Measurements from ENCODE around the gene LIN52. TPM values are rescaled to one million over a fixed set of nuclear protein-coding genes. Genes with fewer than 3 reads are reported as not detected.

Gene LIN52
- polyA plus RNA-seq, 1 donor from 2014 or later: 57.9 TPM

GRCh38 chr14:74218462-74218861 lies 133.7 kb downstream of the LIN52 start:
- Histone ChIP-seq H2AFZ (ENCODE audit: low read depth, low read length) (no peak overlapping the region), H3K79me2 (replicated peaks; ENCODE audit: insufficient read depth, low read length) (no peaks in the 10 kb centered on the region), H3K4me3 (ENCODE audit: low read length) (no peak overlapping the region), H3F3A (ENCODE audit: insufficient read depth, low read length, poor library complexity, severe bottlenecking) (no peaks in the 10 kb centered on the region), H3K9me2 (ENCODE audit: insufficient read depth, low read length) (no peaks in the 10 kb centered on the region), H3K9ac (ENCODE audit: low read length) (no peak overlapping the region), H3K9me3 (ENCODE audit: low read length) (no peaks in the 10 kb centered on the region), H4K20me1 (ENCODE audit: insufficient read depth) (no peaks in the 10 kb centered on the region), H3K27ac (ENCODE audit: low read length) (no peak overlapping the region), H3K27me3 (ENCODE audit: insufficient read depth, low read depth, low read length) (no peaks in the 10 kb centered on the region), H3K36me3 (ENCODE audit: insufficient read depth, low read length) (no peaks in the 10 kb centered on the region), H3K4me2 (ENCODE audit: low read length) (no peak overlapping the region)
- no peak for TF ChIP-seq TAF1 (IDR thresholded peaks at IDR 0.05; ENCODE audit: low read depth)
- TF ChIP-seq EP300 (conservative IDR thresholded peaks at IDR 0.05; ENCODE audit: poor library complexity, severe bottlenecking): no peak
- no peak for TF ChIP-seq SMC3 (conservative IDR thresholded peaks at IDR 0.05; ENCODE audit: poor library complexity)

GRCh38 chr14:74219277-74220205 lies 134.8 kb downstream of the LIN52 start:
- Histone ChIP-seq H3K36me3 (ENCODE audit: insufficient read depth, low read length) (no peaks in the 10 kb centered on the region), H3K9me2 (ENCODE audit: insufficient read depth, low read length) (no peaks in the 10 kb centered on the region), H3K9ac (ENCODE audit: low read length) (no peak overlapping the region), H3F3A (ENCODE audit: insufficient read depth, low read length, poor library complexity, severe bottlenecking) (no peaks in the 10 kb centered on the region), H3K79me2 (replicated peaks; ENCODE audit: insufficient read depth, low read length) (no peaks in the 10 kb centered on the region), H3K4me2 (ENCODE audit: low read length) (no peak overlapping the region), H4K20me1 (ENCODE audit: insufficient read depth) (no peaks in the 10 kb centered on the region), H3K27ac (ENCODE audit: low read length) (no peak overlapping the region), H3K27me3 (ENCODE audit: insufficient read depth, low read depth, low read length) (no peaks in the 10 kb centered on the region), H3K4me3 (ENCODE audit: low read length) (no peak overlapping the region), H2AFZ (ENCODE audit: low read depth, low read length) (no peak overlapping the region), H3K9me3 (ENCODE audit: low read length) (no peaks in the 10 kb centered on the region)
- no peak for TF ChIP-seq EP300 (conservative IDR thresholded peaks at IDR 0.05; ENCODE audit: poor library complexity, severe bottlenecking)
- TF ChIP-seq REST (IDR thresholded peaks at IDR 0.05; ENCODE audit: borderline replicate concordance): no peak
- TF ChIP-seq CTCF (IDR thresholded peaks at IDR 0.05; ENCODE audit: poor library complexity, severe bottlenecking): no peak

- Histone ChIP-seq H3K4me2 (ENCODE audit: low read length) (no peak overlapping the region), H3K79me2 (replicated peaks; ENCODE audit: insufficient read depth, low read length) (no peaks in the 10 kb centered on the region), H3F3A (ENCODE audit: insufficient read depth, low read length, poor library complexity, severe bottlenecking) (no peaks in the 10 kb centered on the region), H2AFZ (ENCODE audit: low read depth, low read length) (no peak overlapping the region), H4K20me1 (ENCODE audit: insufficient read depth) (no peaks in the 10 kb centered on the region), H3K9me2 (ENCODE audit: insufficient read depth, low read length) (no peaks in the 10 kb centered on the region), H3K9ac (ENCODE audit: low read length) (no peak overlapping the region), H3K27me3 (ENCODE audit: insufficient read depth, low read depth, low read length) (no peaks in the 10 kb centered on the region), H3K9me3 (ENCODE audit: low read length) (no peaks in the 10 kb centered on the region), H3K36me3 (ENCODE audit: insufficient read depth, low read length) (no peaks in the 10 kb centered on the region), H3K27ac (ENCODE audit: low read length) (no peak overlapping the region), H3K4me3 (ENCODE audit: low read length) (no peak overlapping the region)
- no peak for TF ChIP-seq SMC3 (conservative IDR thresholded peaks at IDR 0.05; ENCODE audit: poor library complexity)
- TF ChIP-seq RAD21 (conservative IDR thresholded peaks at IDR 0.05): no peak
- TF ChIP-seq MXI1 (conservative IDR thresholded peaks at IDR 0.05; ENCODE audit: poor library complexity, severe bottlenecking): no peak
- TF ChIP-seq CTCF (IDR thresholded peaks at IDR 0.05; ENCODE audit: poor library complexity, severe bottlenecking): no peak
- TF ChIP-seq EP300 (conservative IDR thresholded peaks at IDR 0.05; ENCODE audit: poor library complexity, severe bottlenecking): no peak
- no peak for TF ChIP-seq REST (IDR thresholded peaks at IDR 0.05; ENCODE audit: borderline replicate concordance)
- TF ChIP-seq EZH2 (IDR thresholded peaks at IDR 0.05; ENCODE audit: borderline replicate concordance, insufficient read depth, low read length, poor library complexity, severe bottlenecking): no peak
- TF ChIP-seq TAF1 (IDR thresholded peaks at IDR 0.05; ENCODE audit: low read depth): no peak
- no peak for TF ChIP-seq POLR2AphosphoS5 (IDR thresholded peaks at IDR 0.05)
Observed at GRCh38 chr14:74220991-74221390, 136.2 kb downstream of the LIN52 start.
